Measurements from ENCODE around the gene COASY. TPM values are rescaled to one million over a fixed set of nuclear protein-coding genes. Genes with fewer than 3 reads are reported as not detected.

COASY gene
- total and polyA plus RNA-seq, 4 donors, result 25.9 to 93.2 (median 64.3) TPM

- Histone ChIP-seq H3K27ac (ENCODE audit: low read depth in 1 of 2, low read length in 1 of 2) (peak overlapping the region; percentile 82 to 95), H3K4me3 (peak overlapping the region; percentile 4), H3K36me3 (ENCODE audit: control insufficient read depth in 4 of 4, insufficient read depth in 4 of 4, low read length in 4 of 4) (peaks cover 13 to 41% (median 38%) of the 10 kb centered on the region in 4 donors), H3K4me1 (ENCODE audit: control insufficient read depth in 5 of 5, insufficient read depth in 5 of 5, low read length in 5 of 5) (peaks cover 3 to 34% (median 18%) of the 10 kb centered on the region in 5 donors), H3K27me3 (ENCODE audit: control insufficient read depth in 3 of 3, insufficient read depth in 3 of 3, low read length in 2 of 3) (no peaks in the 10 kb centered on the region), H3K9ac (ENCODE audit: insufficient read depth in 1 of 2, low read length in 2 of 2) (no peak overlapping the region), H3K9me3 (ENCODE audit: control insufficient read depth in 4 of 4, insufficient read depth in 3 of 4, low read length in 3 of 4) (no peaks in the 10 kb centered on the region)
- WGBS, 2 donors, result 35 to 49% methylated on average over 28 of the region's 28 CpGs
- ATAC-seq (ENCODE audit: insufficient read depth, low FRiP score) (peak; percentile 1), DNase-seq (no peak)
- no peak for TF ChIP-seq CTCF (IDR thresholded peaks at IDR 0.05; ENCODE audit: control extremely low read depth, extremely low read depth)
These were observed 4.4 kb downstream of the COASY start for GRCh38 chr17:42566215-42566882.

- TF ChIP-seq CTCF (IDR thresholded peaks at IDR 0.05; ENCODE audit: control extremely low read depth, extremely low read depth), result no peak
- peak within 1 kb of the TSS; percentile 95 to 97 for H3K27ac ChIP-seq (ENCODE audit: low read depth in 1 of 2, low read length in 1 of 2)
- DNase-seq, result peak; percentile 93 to 94 (median 94)
- H3K27me3 ChIP-seq (ENCODE audit: control insufficient read depth in 3 of 3, insufficient read depth in 3 of 3, low read length in 2 of 3), result no peaks in the 10 kb centered on the region
- ATAC-seq (ENCODE audit: insufficient read depth, low FRiP score), result peak; percentile 82
- peak within 1 kb of the TSS; percentile 53 to 69 for H3K9ac ChIP-seq (ENCODE audit: insufficient read depth in 1 of 2, low read length in 2 of 2)
- H3K9me3 ChIP-seq (ENCODE audit: control insufficient read depth in 4 of 4, insufficient read depth in 3 of 4, low read length in 3 of 4), result no peaks in the 10 kb centered on the region
- WGBS, 2 donors, result 0% methylated on average over 59 to 72 of the region's 72 CpGs
- H3K36me3 ChIP-seq (ENCODE audit: control insufficient read depth in 4 of 4, insufficient read depth in 4 of 4, low read length in 4 of 4), result peaks cover 13 to 48% (median 43%) of the 10 kb centered on the region in 4 donors
- H3K4me3 ChIP-seq, result peak within 1 kb of the TSS; percentile 79
- peaks cover 3 to 31% (median 18%) of the 10 kb centered on the region in 5 donors for H3K4me1 ChIP-seq (ENCODE audit: control insufficient read depth in 5 of 5, insufficient read depth in 5 of 5, low read length in 5 of 5)
These were observed 5.1 kb downstream of the COASY start, which contains the start of gene MLX for GRCh38 chr17:42566883-42567573. Gene MLX, plus strand, starts transcription at chr17:42567100. Its CDS starts 25 bp downstream, at chr17:42567125.

- peaks cover 0 to 19% (median 10%) of the 10 kb centered on the region in 5 donors for H3K4me1 ChIP-seq (ENCODE audit: control insufficient read depth in 5 of 5, insufficient read depth in 5 of 5, low read length in 5 of 5)
- peaks cover 23 to 58% (median 55%) of the 10 kb centered on the region in 4 donors for H3K36me3 ChIP-seq (ENCODE audit: control insufficient read depth in 4 of 4, insufficient read depth in 4 of 4, low read length in 4 of 4)
- no peak overlapping the region for H3K9ac ChIP-seq (ENCODE audit: insufficient read depth in 1 of 2, low read length in 2 of 2)
- H3K9me3 ChIP-seq (ENCODE audit: control insufficient read depth in 4 of 4, insufficient read depth in 3 of 4, low read length in 3 of 4), result no peaks in the 10 kb centered on the region
- no peak for TF ChIP-seq CTCF (IDR thresholded peaks at IDR 0.05; ENCODE audit: control extremely low read depth, extremely low read depth)
- no peak overlapping the region for H3K4me3 ChIP-seq
- ATAC-seq (ENCODE audit: insufficient read depth, low FRiP score) (no peak), DNase-seq (no peak)
- WGBS, 2 donors, result 87 to 92% methylated on average over 14 of the region's 14 CpGs
- H3K27me3 ChIP-seq (ENCODE audit: control insufficient read depth in 3 of 3, insufficient read depth in 3 of 3, low read length in 2 of 3), result no peaks in the 10 kb centered on the region
- H3K27ac ChIP-seq (ENCODE audit: low read depth in 1 of 2, low read length in 1 of 2), result peak overlapping the region in 1 of 2 donors; percentile 9
These were observed 6.6 kb downstream of the COASY start for GRCh38 chr17:42568341-42569111.
